Coronary artery (tissue), 2 donors: ENCODE results near the gene CLCN4.

Experiments used
- DNase-seq: peaks from one replicate; pipeline ENCODE4 v3.0.0-alpha.2; 2017; ENCODE audit warnings: low spot score
- H3K27ac ChIP-seq, 2 donors: fragments of 200-600 bp; sonication (generic); one replicate each; pipeline ENCODE4 v1.5.1; 2016 to 2019
- H3K4me3 ChIP-seq: fragments of 200-600 bp; sonication (generic); 2 replicates; pipeline ENCODE4 v1.5.1; 2016; ENCODE audit warnings: mild to moderate bottlenecking, moderate library complexity
- CTCF ChIP-seq: fragments of 200-600 bp; sonication (generic); IDR thresholded peaks from one replicate; pipeline ENCODE4 v1.5.1; 2019; ENCODE audit warnings: antibody characterized with exemption

Gene CLCN4

GRCh38 chrX:10157032-10157341, 212 bp downstream of the CLCN4 start:
- no peak for TF ChIP-seq CTCF
- peak overlapping the region; percentile 62 for H3K4me3 ChIP-seq
- DNase-seq, result no peak
- peak overlapping the region; percentile 41 for H3K27ac ChIP-seq

- DNase-seq, result no peak
- Histone ChIP-seq H3K4me3 (peak overlapping the region; percentile 62), H3K27ac (peak overlapping the region in 1 of 2 donors; percentile 41)
- no peak for TF ChIP-seq CTCF
Measured at GRCh38 chrX:10157543-10157942, 768 bp downstream of the CLCN4 start.

GRCh38 chrX:10158279-10159144, 1.7 kb downstream of the CLCN4 start:
- TF ChIP-seq CTCF, result no peak
- H3K27ac ChIP-seq, result no peak overlapping the region
- H3K4me3 ChIP-seq, result peak overlapping the region; percentile 62
- DNase-seq, result no peak

- TF ChIP-seq CTCF, result no peak
- Histone ChIP-seq H3K4me3 (no peak overlapping the region), H3K27ac (no peak overlapping the region)
- no peak for DNase-seq
Measured at GRCh38 chrX:10159145-10159468, 2.3 kb downstream of the CLCN4 start.

GRCh38 chrX:10160211-10160610, 3.4 kb downstream of the CLCN4 start:
- no peak for DNase-seq
- Histone ChIP-seq H3K4me3 (no peak overlapping the region), H3K27ac (no peak overlapping the region)
- no peak for TF ChIP-seq CTCF

GRCh38 chrX:10163031-10163430, 6.3 kb downstream of the CLCN4 start:
- Histone ChIP-seq H3K4me3 (no peak overlapping the region), H3K27ac (no peak overlapping the region)
- DNase-seq, result no peak
- no peak for TF ChIP-seq CTCF

GRCh38 chrX:10164879-10165278, 8.1 kb downstream of the CLCN4 start:
- Histone ChIP-seq H3K4me3 (no peak overlapping the region), H3K27ac (no peak overlapping the region)
- no peak for DNase-seq
- TF ChIP-seq CTCF, result no peak
